Type B pancreatic cell (in vitro differentiated cells): Measurements from ENCODE around the gene CFDP1. TPM values are rescaled to one million over a fixed set of nuclear protein-coding genes. Genes with fewer than 3 reads are reported as not detected.

Source experiments
- DNase-seq: peaks from one replicate; pipeline ENCODE4 v3.0.0; 2021; ENCODE audit warnings: mixed read lengths; ENCODE audit not compliant: unreplicated experiment; ENCODE audit errors: extremely low spot score
- H3K27ac Mint-ChIP-seq: 2 replicates; pipeline ENCODE4 v1.8.0; 2021; ENCODE audit warnings: mild to moderate bottlenecking, mixed read lengths
- H3K27me3 Mint-ChIP-seq: 2 replicates; pipeline ENCODE4 v1.8.0; 2021; ENCODE audit warnings: mixed read lengths
- H3K36me3 Mint-ChIP-seq: 2 replicates; pipeline ENCODE4 v1.8.0; 2021; ENCODE audit warnings: mixed read lengths
- H3K4me1 Mint-ChIP-seq: one replicate; pipeline ENCODE4 v1.8.0; 2021; ENCODE audit warnings: mixed read lengths; ENCODE audit not compliant: unreplicated experiment
- H3K4me3 Mint-ChIP-seq: 2 replicates; pipeline ENCODE4 v1.8.0; 2021; ENCODE audit warnings: mild to moderate bottlenecking, mixed read lengths
- H3K9me3 Mint-ChIP-seq: 2 replicates; pipeline ENCODE4 v1.8.0; 2021; ENCODE audit warnings: mixed read lengths
- total RNA-seq: library from RNA; stranded (reverse); gene quantifications from 2 replicates; pipeline ENCODE4 v1.2.1, GENCODE V29; 2021; ENCODE audit warnings: low replicate concordance
- TF ChIP-seq, protein P1 (sequence below): fragments of 200-600 bp; sonication (generic); conservative IDR thresholded peaks from 2 replicates; pipeline ENCODE4 v1.5.0; 2021; ENCODE audit warnings: antibody characterized with exemption, mild to moderate bottlenecking

CFDP1 gene
- total RNA-seq, 1 donor from 2014 or later: 84.9 TPM

DNA sequence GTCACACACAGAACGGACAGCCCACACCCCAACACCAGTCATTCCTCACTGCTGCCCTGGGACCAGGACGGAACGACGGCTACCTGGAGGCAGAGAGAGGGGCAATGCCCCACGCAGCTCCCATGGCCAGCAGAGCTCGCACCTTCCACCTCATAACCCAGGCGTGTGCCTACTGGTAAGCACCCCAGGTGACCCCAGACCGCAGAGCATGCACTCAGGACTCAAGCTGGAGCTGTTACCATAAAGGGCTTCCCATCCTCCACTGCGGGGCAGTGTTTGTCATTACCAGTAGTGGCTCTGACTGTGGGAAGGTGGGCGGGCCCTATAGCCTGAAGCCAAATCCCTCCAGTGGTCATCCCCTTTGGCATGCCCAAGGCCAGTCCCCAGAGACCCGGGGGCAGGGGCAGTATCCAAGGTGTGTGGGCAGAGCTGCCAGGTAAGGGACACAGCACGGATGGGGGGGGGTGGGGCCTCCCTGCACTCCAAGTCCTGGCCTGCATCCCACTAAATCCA, 177.2 kb downstream of the CFDP1 start:
- Mint-ChIP-seq H3K4me3 (no peak overlapping the region), H3K36me3 (no peaks in the 10 kb centered on the region), H3K27ac (peak overlapping the region; percentile 26), H3K4me1 (peaks cover 31% of the 10 kb centered on the region), H3K27me3 (no peaks in the 10 kb centered on the region), H3K9me3 (no peaks in the 10 kb centered on the region)
- TF ChIP-seq, protein P1, sequence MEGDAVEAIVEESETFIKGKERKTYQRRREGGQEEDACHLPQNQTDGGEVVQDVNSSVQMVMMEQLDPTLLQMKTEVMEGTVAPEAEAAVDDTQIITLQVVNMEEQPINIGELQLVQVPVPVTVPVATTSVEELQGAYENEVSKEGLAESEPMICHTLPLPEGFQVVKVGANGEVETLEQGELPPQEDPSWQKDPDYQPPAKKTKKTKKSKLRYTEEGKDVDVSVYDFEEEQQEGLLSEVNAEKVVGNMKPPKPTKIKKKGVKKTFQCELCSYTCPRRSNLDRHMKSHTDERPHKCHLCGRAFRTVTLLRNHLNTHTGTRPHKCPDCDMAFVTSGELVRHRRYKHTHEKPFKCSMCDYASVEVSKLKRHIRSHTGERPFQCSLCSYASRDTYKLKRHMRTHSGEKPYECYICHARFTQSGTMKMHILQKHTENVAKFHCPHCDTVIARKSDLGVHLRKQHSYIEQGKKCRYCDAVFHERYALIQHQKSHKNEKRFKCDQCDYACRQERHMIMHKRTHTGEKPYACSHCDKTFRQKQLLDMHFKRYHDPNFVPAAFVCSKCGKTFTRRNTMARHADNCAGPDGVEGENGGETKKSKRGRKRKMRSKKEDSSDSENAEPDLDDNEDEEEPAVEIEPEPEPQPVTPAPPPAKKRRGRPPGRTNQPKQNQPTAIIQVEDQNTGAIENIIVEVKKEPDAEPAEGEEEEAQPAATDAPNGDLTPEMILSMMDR: no peak
- DNase-seq: no peak

DNA sequence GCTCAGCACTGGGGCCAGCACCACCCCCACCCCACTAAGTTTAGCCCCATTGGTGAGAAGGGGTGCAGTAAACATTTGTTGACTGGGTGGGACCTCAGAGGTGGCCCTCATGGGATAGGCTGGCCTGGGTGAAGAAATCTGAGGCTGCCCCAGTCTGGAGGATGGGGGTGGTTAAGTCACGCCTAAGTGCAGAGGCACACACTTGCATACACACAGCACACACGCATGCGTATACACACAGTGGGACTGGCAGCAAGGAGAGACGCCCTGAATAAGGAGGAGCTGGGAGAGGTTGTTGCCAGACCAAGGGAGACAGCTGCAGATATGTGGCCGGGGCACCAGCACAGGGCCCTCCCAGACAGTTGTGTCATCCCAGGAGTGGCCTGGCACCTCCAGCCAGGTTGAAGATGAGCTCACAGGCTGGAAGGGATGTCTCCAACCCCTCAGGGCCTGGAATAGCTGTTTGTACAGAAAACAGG, 178.9 kb downstream of the CFDP1 start:
- H3K27me3 Mint-ChIP-seq: no peaks in the 10 kb centered on the region
- no peaks in the 10 kb centered on the region for H3K36me3 Mint-ChIP-seq
- peak overlapping the region; percentile 78 for H3K27ac Mint-ChIP-seq
- TF ChIP-seq, protein P1: no peak
- peaks cover 25% of the 10 kb centered on the region for H3K4me1 Mint-ChIP-seq
- H3K4me3 Mint-ChIP-seq: peak overlapping the region; percentile 51
- DNase-seq: no peak
- no peaks in the 10 kb centered on the region for H3K9me3 Mint-ChIP-seq

DNA sequence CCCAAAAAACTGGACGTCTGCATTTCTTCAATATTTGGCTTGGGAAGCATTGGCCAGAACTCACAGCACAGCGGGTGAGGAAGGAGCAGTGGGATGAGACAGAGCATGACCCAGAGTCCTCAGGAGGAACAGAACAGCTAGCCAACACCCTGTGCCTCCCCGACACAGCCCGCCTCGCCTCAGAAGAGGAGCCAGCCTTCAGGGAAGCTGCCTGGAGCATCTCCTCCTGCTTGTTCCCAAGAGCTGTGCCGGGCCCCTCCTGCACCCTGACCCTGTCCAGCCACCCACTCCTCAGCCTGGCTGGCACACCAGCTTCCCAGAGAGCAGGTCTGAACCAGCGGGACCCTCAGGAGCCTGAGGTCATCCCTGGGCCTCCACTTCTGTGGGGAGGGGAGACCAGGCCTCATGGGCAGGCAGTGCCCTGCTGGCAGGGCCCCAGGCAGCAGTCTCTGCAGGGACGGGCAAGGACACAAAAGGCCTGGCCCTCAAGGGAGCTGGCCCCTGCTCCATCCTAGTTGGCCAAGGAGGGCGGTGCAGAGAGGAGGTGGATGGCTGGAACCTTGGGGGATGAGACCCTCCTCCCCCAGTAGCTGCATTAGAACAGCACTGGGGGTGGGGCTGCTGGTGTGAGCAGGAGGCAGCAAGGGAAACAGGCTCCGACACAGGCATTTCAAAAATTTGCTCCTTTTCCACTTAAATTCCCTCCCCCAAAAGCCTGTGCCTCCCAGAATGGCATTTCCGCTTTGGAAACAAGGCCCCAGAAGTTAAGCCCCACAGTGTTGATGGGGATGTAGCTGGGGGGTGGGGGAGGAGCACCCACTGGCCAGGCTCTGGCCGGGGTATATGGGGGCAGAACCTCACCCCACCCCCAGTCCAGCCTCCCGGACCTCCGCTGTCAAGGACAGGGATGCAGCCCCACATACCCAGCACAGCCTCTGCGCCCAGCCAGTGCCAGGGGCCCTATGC, 180.1 kb downstream of the CFDP1 start:
- H3K27me3 Mint-ChIP-seq: no peaks in the 10 kb centered on the region
- DNase-seq: no peak
- no peaks in the 10 kb centered on the region for H3K36me3 Mint-ChIP-seq
- H3K9me3 Mint-ChIP-seq: no peaks in the 10 kb centered on the region
- H3K4me1 Mint-ChIP-seq: peaks cover 26% of the 10 kb centered on the region
- peak overlapping the region; percentile 39 for H3K27ac Mint-ChIP-seq
- TF ChIP-seq, protein P1: no peak
- H3K4me3 Mint-ChIP-seq: peak overlapping the region; percentile 36

DNA sequence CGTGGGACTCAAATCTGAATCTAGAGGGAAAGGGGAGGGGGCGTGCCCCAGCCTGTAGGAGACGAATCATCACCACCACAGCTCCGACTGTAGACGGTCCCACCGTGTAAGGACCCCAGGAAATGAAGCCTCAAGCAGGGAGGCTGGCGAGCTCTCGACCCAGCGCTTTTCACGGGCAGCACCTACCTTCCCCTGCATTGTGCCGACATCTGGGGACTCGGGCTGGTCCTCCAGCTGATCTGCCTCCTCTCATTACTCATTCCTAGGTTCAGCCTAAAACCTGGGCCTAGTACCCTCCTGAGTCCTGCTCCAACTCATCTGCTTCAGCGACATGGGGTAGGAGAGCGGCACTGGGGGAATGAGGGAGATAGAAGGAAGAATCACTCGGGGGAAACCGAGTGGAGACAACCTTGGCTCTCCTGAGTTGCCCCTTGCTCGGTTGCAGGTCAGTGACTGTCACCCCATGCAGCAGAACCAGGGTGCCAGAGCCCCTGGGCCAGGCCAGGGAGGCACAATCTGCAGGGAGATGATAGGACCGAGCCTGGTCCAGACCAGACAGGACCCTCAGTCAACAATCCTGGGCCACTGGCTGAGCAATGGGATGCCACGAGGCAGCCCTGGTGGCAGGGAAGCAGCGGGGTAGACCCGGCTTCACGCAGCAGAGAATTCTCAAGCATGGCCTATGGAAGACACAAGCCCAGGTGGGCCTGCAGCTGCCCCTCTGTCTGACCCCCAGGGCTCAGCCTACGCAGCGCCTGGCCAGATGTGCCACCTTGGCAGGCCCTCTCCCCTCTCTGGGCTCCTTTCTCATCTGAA, 181.0 kb downstream of the CFDP1 start:
- TF ChIP-seq, protein P1: no peak
- Mint-ChIP-seq H3K4me3 (peak overlapping the region; percentile 86), H3K27me3 (no peaks in the 10 kb centered on the region), H3K4me1 (peaks cover 27% of the 10 kb centered on the region), H3K36me3 (no peaks in the 10 kb centered on the region), H3K27ac (peak overlapping the region; percentile 74), H3K9me3 (no peaks in the 10 kb centered on the region)
- no peak for DNase-seq

DNA sequence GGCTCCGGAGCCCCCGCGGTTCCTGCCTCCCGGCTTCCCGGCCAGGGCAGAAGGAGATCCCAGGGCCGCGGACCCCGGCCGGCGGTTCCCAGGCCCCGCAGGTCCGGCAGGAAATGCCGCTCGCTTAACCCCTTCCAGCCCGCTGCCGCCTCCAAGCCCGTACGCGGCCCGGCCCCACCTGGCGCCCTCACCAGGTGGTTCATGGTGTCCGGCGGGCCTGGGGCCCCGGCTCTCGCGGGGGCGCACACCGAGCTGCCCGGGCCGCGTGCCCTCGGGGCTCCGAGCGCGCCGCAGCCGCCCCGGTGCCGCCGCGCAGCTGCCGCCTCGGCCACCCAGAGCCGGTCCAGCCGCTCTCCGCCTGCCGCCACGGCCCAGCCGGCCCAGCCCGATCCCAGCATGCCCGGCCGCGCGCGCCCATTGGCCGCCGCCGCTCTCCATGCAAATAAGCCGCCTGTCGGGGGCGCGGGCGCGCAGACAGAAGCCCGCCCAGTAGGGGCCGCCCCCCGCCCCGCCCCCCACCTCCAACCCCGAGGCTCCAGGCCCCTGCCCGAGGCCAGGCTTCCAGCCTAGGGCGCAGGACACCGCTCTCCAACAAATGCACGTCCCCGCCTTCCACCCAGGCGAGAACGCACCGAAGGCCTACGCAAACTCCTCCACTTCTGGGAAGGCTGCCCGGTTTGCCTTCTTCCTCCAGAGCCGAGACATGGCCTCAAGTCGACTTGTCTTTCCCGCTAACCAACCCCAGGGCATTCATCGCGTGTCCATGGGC, 181.8 kb downstream of the CFDP1 start, which contains the start of gene BCAR1:
Gene BCAR1 (minus strand): TSS at position 345 of the 769 bp plus-strand sequence. CDS start 142 bp downstream, at position 203.
- no peaks in the 10 kb centered on the region for H3K27me3 Mint-ChIP-seq

More for the DNA sequence above, 181.8 kb downstream of the CFDP1 start, which contains the start of gene BCAR1:
- TF ChIP-seq, protein P1: peak; percentile 34
- H3K36me3 Mint-ChIP-seq: no peaks in the 10 kb centered on the region
- H3K4me3 Mint-ChIP-seq: peak within 1 kb of the TSS; percentile 89
- peaks cover 29% of the 10 kb centered on the region for H3K4me1 Mint-ChIP-seq
- no peaks in the 10 kb centered on the region for H3K9me3 Mint-ChIP-seq
- H3K27ac Mint-ChIP-seq: peak within 1 kb of the TSS; percentile 74
- peak; percentile 86 for DNase-seq
